GM23248 (cell line): ENCODE measurements around the gene IL10RA.

Source experiments
- EZH2 ChIP-seq: fragments of 200-600 bp; sonication (generic); IDR thresholded peaks from 2 replicates; pipeline ENCODE4 v1.6.1; 2018; ENCODE audit warnings: antibody characterized with exemption, mild to moderate bottlenecking; ENCODE audit not compliant: insufficient read depth, poor library complexity, severe bottlenecking
- EZH2phosphoT487 ChIP-seq: fragments of 200-600 bp; sonication (generic); IDR thresholded peaks from 2 replicates; pipeline ENCODE4 v1.6.1; 2018; ENCODE audit warnings: antibody characterized with exemption, moderate library complexity, mild to moderate bottlenecking, low read depth; ENCODE audit not compliant: insufficient read depth

GRCh38 chr11:117998664-117999353, 12.6 kb downstream of the IL10RA start:
- TF ChIP-seq EZH2phosphoT487 (no peak), EZH2 (no peak)
